Measurements from ENCODE around the gene KIF18B. TPM values are rescaled to one million over a fixed set of nuclear protein-coding genes. Genes with fewer than 3 reads are reported as not detected.

KIF18B gene
- polyA plus RNA-seq, 3 donors: not detected

- peaks cover 17% of the 10 kb centered on the region for H4K20me1 ChIP-seq (ENCODE audit: insufficient read depth, low read length)
- H3K79me2 ChIP-seq (ENCODE audit: insufficient read depth, low read length): no peaks in the 10 kb centered on the region
- TF ChIP-seq CTCF (IDR thresholded peaks at IDR 0.05): no peak
- no peak for DNase-seq
- H3K27ac ChIP-seq (ENCODE audit: low read depth in 1 of 2, low read length in 2 of 2): no peak overlapping the region
- no peak overlapping the region for H3K4me2 ChIP-seq (replicated peaks; ENCODE audit: extremely low read depth, low read length, poor library complexity, severe bottlenecking)
- 95% methylated on average over 4 of the region's 5 CpGs for WGBS (ENCODE audit: insufficient coverage)
- Mint-ChIP-seq H3K36me3 (peaks cover 79 to 96% of the 10 kb centered on the region in 2 donors), H3K4me1 (no peaks in the 10 kb centered on the region), H3K9me3 (no peaks in the 10 kb centered on the region), H3K4me3 (no peak overlapping the region), H3K27ac (no peak overlapping the region), H3K27me3 (ENCODE audit: low read depth in 3 of 3) (no peaks in the 10 kb centered on the region)
- peaks cover 87 to 97% of the 10 kb centered on the region in 2 donors for H3K36me3 ChIP-seq (replicated peaks in 1 of 2; ENCODE audit: control insufficient read depth in 1 of 2, insufficient read depth in 2 of 2, low read length in 2 of 2)
- H3K9me3 ChIP-seq (replicated peaks in 1 of 2; ENCODE audit: control insufficient read depth in 1 of 2, insufficient read depth in 1 of 2, low read length in 2 of 2): no peaks in the 10 kb centered on the region
- H2AFZ ChIP-seq (ENCODE audit: insufficient read depth, low read depth, low read length, poor library complexity, severe bottlenecking): no peak overlapping the region
- no peak overlapping the region for H3K4me3 ChIP-seq (replicated peaks in 1 of 3; ENCODE audit: low read depth in 2 of 3, low read length in 3 of 3)
- no peaks in the 10 kb centered on the region for H3K4me1 ChIP-seq (ENCODE audit: control insufficient read depth in 1 of 2, insufficient read depth in 2 of 2, low read length in 2 of 2)
- no peaks in the 10 kb centered on the region for H3K27me3 ChIP-seq (ENCODE audit: control insufficient read depth in 2 of 2, insufficient read depth in 2 of 2, low read length in 2 of 2)
- intact Hi-C loops (cut with micrococcal nuclease): no loop called here
- no peak overlapping the region for H3K9ac ChIP-seq (ENCODE audit: insufficient read depth, low read length, poor library complexity, severe bottlenecking)
Measured at GRCh38 chr17:44877121-44877520, 70.5 kb downstream of the KIF18B start.

- 96% methylated on average over 4 of the region's 6 CpGs for WGBS (ENCODE audit: insufficient coverage)
Measured at GRCh38 chr17:44875761-44876160, 71.8 kb downstream of the KIF18B start.

More at GRCh38 chr17:44875761-44876160, 71.8 kb downstream of the KIF18B start:
- no peaks in the 10 kb centered on the region for H3K79me2 ChIP-seq (ENCODE audit: insufficient read depth, low read length)
- no peaks in the 10 kb centered on the region for H3K4me1 Mint-ChIP-seq
- H3K27ac ChIP-seq (ENCODE audit: low read depth in 1 of 2, low read length in 2 of 2): no peak overlapping the region
- H3K36me3 ChIP-seq (replicated peaks in 1 of 2; ENCODE audit: control insufficient read depth in 1 of 2, insufficient read depth in 2 of 2, low read length in 2 of 2): peaks cover 85 to 97% of the 10 kb centered on the region in 2 donors
- no peaks in the 10 kb centered on the region for H3K9me3 ChIP-seq (replicated peaks in 1 of 2; ENCODE audit: control insufficient read depth in 1 of 2, insufficient read depth in 1 of 2, low read length in 2 of 2)
- no peak overlapping the region for H3K4me3 ChIP-seq (replicated peaks in 1 of 3; ENCODE audit: low read depth in 2 of 3, low read length in 3 of 3)
- no peak overlapping the region for H3K4me2 ChIP-seq (replicated peaks; ENCODE audit: extremely low read depth, low read length, poor library complexity, severe bottlenecking)
- H4K20me1 ChIP-seq (ENCODE audit: insufficient read depth, low read length): peaks cover 17% of the 10 kb centered on the region
- no peaks in the 10 kb centered on the region for H3K9me3 Mint-ChIP-seq
- no peaks in the 10 kb centered on the region for H3K27me3 ChIP-seq (ENCODE audit: control insufficient read depth in 2 of 2, insufficient read depth in 2 of 2, low read length in 2 of 2)
- no peak for DNase-seq
- intact Hi-C loops (cut with micrococcal nuclease): no loop called here
- peaks cover 75 to 96% of the 10 kb centered on the region in 2 donors for H3K36me3 Mint-ChIP-seq
- no peaks in the 10 kb centered on the region for H3K27me3 Mint-ChIP-seq (ENCODE audit: low read depth in 3 of 3)
- H3K27ac Mint-ChIP-seq: no peak overlapping the region
- H3K4me3 Mint-ChIP-seq: no peak overlapping the region
- no peak overlapping the region for H3K9ac ChIP-seq (ENCODE audit: insufficient read depth, low read length, poor library complexity, severe bottlenecking)
- no peak overlapping the region for H2AFZ ChIP-seq (ENCODE audit: insufficient read depth, low read depth, low read length, poor library complexity, severe bottlenecking)
- H3K4me1 ChIP-seq (ENCODE audit: control insufficient read depth in 1 of 2, insufficient read depth in 2 of 2, low read length in 2 of 2): no peaks in the 10 kb centered on the region
- TF ChIP-seq CTCF (IDR thresholded peaks at IDR 0.05): no peak

Small RNAs within 50 kb of the gene (small RNA-seq; reads per million reads assigned to genes)
- gene AC015936.2 (ENCODE audit: insufficient read length, low read depth): not detected
- not detected for gene CCDC103 (ENCODE audit: insufficient read length, low read depth)
- gene MIR6783 (ENCODE audit: insufficient read length, low read depth): 0.71 reads per million
- gene RN7SL405P (ENCODE audit: insufficient read length, low read depth): not detected

Other genes starting within 250 kb of the KIF18B start
- gene DBF4B, start 239.1 kb downstream of the KIF18B start, polyA plus RNA-seq: 1 to 10 TPM in 1 of 3 donors, under 1 TPM in 2; 0.23 to 2.9 (median 0.34) TPM
- under 1 TPM in 1 of 3 donors, not detected in 2; 0.19 TPM for gene ADAM11, start 188.8 kb downstream of the KIF18B start, polyA plus RNA-seq
- gene GJC1, start 117.5 kb downstream of the KIF18B start, polyA plus RNA-seq: not detected
- not detected for gene HIGD1B, start 99.9 kb downstream of the KIF18B start, polyA plus RNA-seq
- 100 to 1,000 TPM in 2 of 3 donors, 10 to 100 TPM in 1; 82.9 to 144 (median 104) TPM for gene EFTUD2, start 48.3 kb downstream of the KIF18B start, polyA plus RNA-seq
- under 1 TPM; 0.03 to 0.33 (median 0.18) TPM for gene GFAP, start 32.3 kb downstream of the KIF18B start, polyA plus RNA-seq
- gene C1QL1, start 20.5 kb upstream of the KIF18B start, polyA plus RNA-seq: not detected
- gene DCAKD, start 103.9 kb upstream of the KIF18B start, polyA plus RNA-seq: 1 to 10 TPM; 6.6 to 10.0 (median 8.7) TPM
- gene NMT1, start 113.5 kb upstream of the KIF18B start, polyA plus RNA-seq: 10 to 100 TPM; 27.2 to 50.2 (median 45.1) TPM
- gene PLCD3, start 184.7 kb upstream of the KIF18B start, polyA plus RNA-seq: 10 to 100 TPM in 1 of 3 donors, 1 to 10 TPM in 1, under 1 TPM in 1; 0.97 to 25.8 (median 2.5) TPM
- gene ACBD4, start 187.9 kb upstream of the KIF18B start, polyA plus RNA-seq: 1 to 10 TPM; 4.8 to 7.4 (median 6.2) TPM
- 10 to 100 TPM in 1 of 3 donors, 1 to 10 TPM in 2; 2.2 to 14.8 (median 2.5) TPM for gene HEXIM1, start 200.7 kb upstream of the KIF18B start, polyA plus RNA-seq
- 1 to 10 TPM; 2.5 to 3.0 (median 2.9) TPM for gene HEXIM2, start 214.1 kb upstream of the KIF18B start, polyA plus RNA-seq